Measurements from ENCODE around the gene U2AF1L4. TPM values are rescaled to one million over a fixed set of nuclear protein-coding genes. Genes with fewer than 3 reads are reported as not detected.
A peak's percentile ranks its signal among the peaks of the same experiment; 100 is the strongest.

U2AF1L4 gene
- total RNA-seq, 3 donors from 2014 or later: 19.7 to 32.4 (median 32.1) TPM

GRCh38 chr19:35753634-35754369 is 8.6 kb upstream of the U2AF1L4 start:
- H3K4me1 ChIP-seq (ENCODE audit: low read depth): peaks cover 39% of the 10 kb centered on the region
- no peak overlapping the region for H3K4me3 ChIP-seq
- ATAC-seq: no peak
- intact Hi-C loops (cut with DNase I, micrococcal nuclease): no loop called here
- H3K9me3 ChIP-seq: no peaks in the 10 kb centered on the region
- DNase-seq: no peak
- no peak for TF ChIP-seq CTCF (IDR thresholded peaks at IDR 0.05)
- peaks cover 7% of the 10 kb centered on the region for H3K36me3 ChIP-seq (ENCODE audit: low read depth)

- Histone ChIP-seq H3K4me3 (no peak overlapping the region), H3K4me1 (ENCODE audit: low read depth) (peaks cover 35% of the 10 kb centered on the region), H3K36me3 (ENCODE audit: low read depth) (peaks cover 7% of the 10 kb centered on the region), H3K9me3 (no peaks in the 10 kb centered on the region)
- ATAC-seq (no peak), DNase-seq (no peak)
- TF ChIP-seq CTCF (IDR thresholded peaks at IDR 0.05): no peak
- intact Hi-C loops (cut with DNase I, micrococcal nuclease): no loop called here
Measured at GRCh38 chr19:35752746-35753350, 7.6 kb upstream of the U2AF1L4 start.

- no peak for DNase-seq
- intact Hi-C loops (cut with DNase I, micrococcal nuclease): no loop called here
Measured at GRCh38 chr19:35751839-35752745, 6.9 kb upstream of the U2AF1L4 start.

GRCh38 chr19:35750167-35750566 is 4.9 kb upstream of the U2AF1L4 start:
- intact Hi-C loops (cut with DNase I, micrococcal nuclease): no loop called here
- Histone ChIP-seq H3K4me1 (ENCODE audit: low read depth) (peaks cover 23% of the 10 kb centered on the region), H3K4me3 (no peak overlapping the region), H3K36me3 (ENCODE audit: low read depth) (peaks cover 7% of the 10 kb centered on the region), H3K9me3 (no peaks in the 10 kb centered on the region)
- TF ChIP-seq CTCF (IDR thresholded peaks at IDR 0.05): no peak
- DNase-seq (no peak), ATAC-seq (no peak)

More at GRCh38 chr19:35751839-35752745, 6.9 kb upstream of the U2AF1L4 start:
- no peak for ATAC-seq
- H3K9me3 ChIP-seq: no peaks in the 10 kb centered on the region
- H3K36me3 ChIP-seq (ENCODE audit: low read depth): peaks cover 7% of the 10 kb centered on the region
- H3K4me3 ChIP-seq: no peak overlapping the region
- H3K4me1 ChIP-seq (ENCODE audit: low read depth): peaks cover 30% of the 10 kb centered on the region
- TF ChIP-seq CTCF (IDR thresholded peaks at IDR 0.05): no peak

GRCh38 chr19:35748106-35749020 is 3.1 kb upstream of the U2AF1L4 start, which contains the start of gene LIN37:
TSS of gene LIN37 (plus strand) at chr19:35748576. CDS start at chr19:35748725, 149 bp downstream.
- DNase-seq (peak; percentile 98 to 99 (median 99)), ATAC-seq (peak; percentile 84)
- Histone ChIP-seq H3K9me3 (no peaks in the 10 kb centered on the region), H3K4me1 (ENCODE audit: low read depth) (peaks cover 28% of the 10 kb centered on the region), H3K36me3 (ENCODE audit: low read depth) (peaks cover 7% of the 10 kb centered on the region), H3K4me3 (peak within 1 kb of the TSS; percentile 67)
- intact Hi-C loops (cut with DNase I, micrococcal nuclease): no loop called here
- TF ChIP-seq CTCF (IDR thresholded peaks at IDR 0.05): no peak
